ENCODE data around the gene CRB3. TPM values are rescaled to one million over a fixed set of nuclear protein-coding genes. Genes with fewer than 3 reads are reported as not detected.

CRB3 gene
- total and polyA plus RNA-seq, 2 of the 8 experiments (the other 6 are each of a cell fraction or from before 2014, with no cell fraction given) = 21.1 to 24.6 TPM

GRCh38 chr19:6451583-6452222 lies 12.4 kb upstream of the CRB3 start:
- H3K27me3 ChIP-seq (replicated peaks in 1 of 4; ENCODE audit: control insufficient read depth in 3 of 4, extremely low read depth in 1 of 4, insufficient read depth in 3 of 4, low read length in 3 of 4) = no peaks in the 10 kb centered on the region
- no peak overlapping the region for H3K56ac ChIP-seq (replicated peaks; ENCODE audit: insufficient read length, low read depth, low read length)
- no peaks in the 10 kb centered on the region for H3K79me1 ChIP-seq (ENCODE audit: low read depth, low read length)
- H2AFZ ChIP-seq (ENCODE audit: low read length) = no peak overlapping the region
- H3K23me2 ChIP-seq (ENCODE audit: low read depth, low read length) = no peaks in the 10 kb centered on the region
- FAIRE-seq = no peak
- no peak overlapping the region for H4K5ac ChIP-seq (ENCODE audit: insufficient read length, low read depth, low read length)
- no peak overlapping the region for H2BK20ac ChIP-seq (ENCODE audit: low read length)
- H2BK120ac ChIP-seq (replicated peaks; ENCODE audit: low read depth, low read length) = no peak overlapping the region
- H3K9me3 ChIP-seq (ENCODE audit: insufficient read depth in 2 of 2, low read depth in 1 of 2, low read length in 1 of 2) = peaks cover 0 to 8% of the 10 kb centered on the region in 2 experiments; a peak in 1 of 4 replicates
- TF ChIP-seq BACH1 (IDR thresholded peaks at IDR 0.05; ENCODE audit: low read length) = no peak
- TF ChIP-seq ASH2L (IDR thresholded peaks at IDR 0.05; ENCODE audit: low read length) = no peak
- no peak for TF ChIP-seq SRF (IDR thresholded peaks at IDR 0.05; ENCODE audit: low read depth, low read length)
- no peak for TF ChIP-seq HDAC6 (IDR thresholded peaks at IDR 0.05; ENCODE audit: low read depth, low read length)
- no peak for TF ChIP-seq TCF12 (IDR thresholded peaks at IDR 0.05; ENCODE audit: low read depth, low read length)
- no peak for TF ChIP-seq BRCA1 (IDR thresholded peaks at IDR 0.05; ENCODE audit: low read depth, low read length)
- TF ChIP-seq MAX (IDR thresholded peaks at IDR 0.05) = no peak
- no peak for TF ChIP-seq TEAD4 (IDR thresholded peaks at IDR 0.05; ENCODE audit: low read depth, low read length)
- H2BK12ac ChIP-seq (ENCODE audit: low read depth, low read length) = no peak overlapping the region
- no peaks in the 10 kb centered on the region for H3K79me2 ChIP-seq (ENCODE audit: control insufficient read depth in 1 of 2, insufficient read depth in 2 of 2, low read length in 2 of 2)
- no peak overlapping the region for H2BK15ac ChIP-seq (ENCODE audit: low read length)
- CTCF ChIA-PET (ENCODE audit: partially characterized antibody) = interaction anchor here (0.9 kb wide), 1 partner anchor 13 kb away, joined by 5 read pairs; no protein-coding TSS in a partner anchor
- H3K36me3 ChIP-seq (ENCODE audit: control insufficient read depth in 2 of 4, insufficient read depth in 4 of 4, low read length in 3 of 4) = peaks cover 5 to 30% (median 10%) of the 10 kb centered on the region in 4 experiments; a peak in 7 of 8 replicates
- H3K27ac ChIP-seq (ENCODE audit: low read depth, low read length) = no peak overlapping the region
- H3K4ac ChIP-seq (replicated peaks; ENCODE audit: insufficient read length, low read depth, low read length) = no peak overlapping the region
- H3K18ac ChIP-seq (ENCODE audit: extremely low read depth, low read length) = no peak overlapping the region
- H4K20me1 ChIP-seq (replicated peaks in 1 of 2; ENCODE audit: control insufficient read depth in 1 of 2, insufficient read depth in 2 of 2, low read length in 2 of 2) = no peaks in the 10 kb centered on the region
- WGBS, 2 experiments (ENCODE audit: extremely low coverage in 1 of 2, insufficient coverage in 1 of 2, insufficient read length in 1 of 2, insufficient replicate concordance in 2 of 2, low coverage in 1 of 2, low lambda C conversion rate in 2 of 2, missing lambda C conversion rate in 1 of 2) = 89% methylated on average over 7 of the region's 7 CpGs; no CpG with 5 or more reads in 1 of the 2 experiments
- H2BK5ac ChIP-seq (ENCODE audit: low read depth, low read length) = no peak overlapping the region
- H3K14ac ChIP-seq (ENCODE audit: insufficient read length) = no peak overlapping the region
- H3K4me3 ChIP-seq (ENCODE audit: extremely low read depth in 1 of 4, insufficient read depth in 2 of 4, low read depth in 3 of 4, low read length in 4 of 4) = no peak overlapping the region
- H4K8ac ChIP-seq (ENCODE audit: extremely low read depth, insufficient read depth, low read length) = no peak overlapping the region; the same call in 1 of the 2 replicates
- POLR2A ChIA-PET (ENCODE audit: partially characterized antibody) = interaction anchor here (1.2 kb wide), 1 partner anchor 9 kb away, joined by 4 read pairs; no protein-coding TSS in a partner anchor
- H2AK5ac ChIP-seq (ENCODE audit: low read depth, low read length) = no peak overlapping the region
- H3K4me1 ChIP-seq (replicated peaks in 1 of 4; ENCODE audit: control insufficient read depth in 3 of 4, insufficient read depth in 4 of 4, low read length in 3 of 4) = no peaks in the 10 kb centered on the region
- DNase-seq (ENCODE audit: low read depth in 1 of 2, low spot score in 2 of 2) = no peak
- H3K9ac ChIP-seq (replicated peaks in 1 of 4; ENCODE audit: extremely low read depth in 1 of 4, low read depth in 3 of 4, low read length in 3 of 4) = no peak overlapping the region
- H3K23ac ChIP-seq (ENCODE audit: insufficient read length) = no peak overlapping the region
- no peak overlapping the region for H4K91ac ChIP-seq (replicated peaks; ENCODE audit: insufficient read length, low read length)
- H3K4me2 ChIP-seq (ENCODE audit: insufficient read depth in 1 of 2, low read depth in 2 of 2, low read length in 2 of 2) = no peak overlapping the region

Measured in H1 (cell line).